Measurements from ENCODE around the gene ENOX1. TPM values are rescaled to one million over a fixed set of nuclear protein-coding genes. Genes with fewer than 3 reads are reported as not detected.

The ENOX1 gene
- polyA plus RNA-seq, 3 donors: 0.04 TPM; not detected in 2

- H4K20me1 ChIP-seq (ENCODE audit: insufficient read depth, low read length): no peaks in the 10 kb centered on the region
- no peaks in the 10 kb centered on the region for H3K79me2 ChIP-seq (ENCODE audit: insufficient read depth, low read length)
- Mint-ChIP-seq H3K4me1 (no peaks in the 10 kb centered on the region), H3K4me3 (no peak overlapping the region), H3K27me3 (ENCODE audit: low read depth in 3 of 3) (peaks cover 0 to 4% (median 2%) of the 10 kb centered on the region in 3 donors), H3K36me3 (no peaks in the 10 kb centered on the region), H3K27ac (peak overlapping the region in 1 of 7 donors; percentile 47), H3K9me3 (peaks cover 0 to 3% (median 0%) of the 10 kb centered on the region in 7 donors)
- intact Hi-C loops (cut with micrococcal nuclease): no loop called here
- no peak for TF ChIP-seq CTCF (IDR thresholded peaks at IDR 0.05)
- no CpG with 5 or more reads among the region's 4 CpGs for WGBS (ENCODE audit: insufficient coverage)
- H3K27me3 ChIP-seq (ENCODE audit: control insufficient read depth in 2 of 2, insufficient read depth in 2 of 2, low read length in 2 of 2): no peaks in the 10 kb centered on the region
- H2AFZ ChIP-seq (ENCODE audit: insufficient read depth, low read depth, low read length, poor library complexity, severe bottlenecking): no peak overlapping the region
- H3K36me3 ChIP-seq (replicated peaks in 1 of 2; ENCODE audit: control insufficient read depth in 1 of 2, insufficient read depth in 2 of 2, low read length in 2 of 2): no peaks in the 10 kb centered on the region
- H3K4me3 ChIP-seq (replicated peaks in 1 of 3; ENCODE audit: low read depth in 2 of 3, low read length in 3 of 3): no peak overlapping the region
- H3K9ac ChIP-seq (ENCODE audit: insufficient read depth, low read length, poor library complexity, severe bottlenecking): no peak overlapping the region
- no peaks in the 10 kb centered on the region for H3K4me1 ChIP-seq (ENCODE audit: control insufficient read depth in 1 of 2, insufficient read depth in 2 of 2, low read length in 2 of 2)
- no peak for DNase-seq
- no peaks in the 10 kb centered on the region for H3K9me3 ChIP-seq (replicated peaks in 1 of 2; ENCODE audit: control insufficient read depth in 1 of 2, insufficient read depth in 1 of 2, low read length in 2 of 2)
- H3K4me2 ChIP-seq (replicated peaks; ENCODE audit: extremely low read depth, low read length, poor library complexity, severe bottlenecking): no peak overlapping the region
- no peak overlapping the region for H3K27ac ChIP-seq (ENCODE audit: low read depth in 1 of 2, low read length in 2 of 2)
Measured at GRCh38 chr13:43444081-43444480, 342.7 kb downstream of the ENOX1 start.

DNA sequence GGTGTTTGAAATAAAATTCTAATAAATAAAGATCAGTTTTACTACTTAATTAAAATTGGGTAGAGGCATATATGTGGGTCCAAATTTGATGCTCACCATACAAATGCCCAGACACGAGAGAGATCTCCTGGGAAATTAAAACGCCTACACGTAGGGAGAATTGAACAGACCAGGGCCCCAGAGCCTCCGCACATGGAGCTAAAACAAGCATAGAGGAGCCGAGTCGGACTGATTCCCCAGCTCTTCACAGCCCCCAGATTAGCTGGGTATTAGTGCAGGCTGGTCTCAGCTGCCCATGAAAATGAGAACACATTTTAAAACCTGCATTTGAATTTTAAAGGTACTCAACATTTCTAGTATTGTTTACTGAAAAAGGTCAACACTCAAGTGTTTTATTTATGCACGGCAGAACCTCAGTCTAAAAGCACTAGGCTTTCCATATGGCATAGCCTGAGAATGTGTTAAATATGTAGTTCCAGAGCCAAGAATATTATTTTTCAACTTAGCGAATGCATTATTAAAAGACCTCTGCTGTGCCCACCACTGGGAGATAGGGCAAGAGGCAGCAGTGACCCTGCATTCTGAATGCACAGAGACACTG lies 344.8 kb downstream of the ENOX1 start:
- no peak for DNase-seq
- H3K79me2 ChIP-seq (ENCODE audit: insufficient read depth, low read length): no peaks in the 10 kb centered on the region
- intact Hi-C loops (cut with micrococcal nuclease): no loop called here
- no peak overlapping the region for H3K27ac Mint-ChIP-seq
- H3K4me1 Mint-ChIP-seq: no peaks in the 10 kb centered on the region
- H3K36me3 ChIP-seq (replicated peaks in 1 of 2; ENCODE audit: control insufficient read depth in 1 of 2, insufficient read depth in 2 of 2, low read length in 2 of 2): no peaks in the 10 kb centered on the region
- no peaks in the 10 kb centered on the region for H3K9me3 ChIP-seq (replicated peaks in 1 of 2; ENCODE audit: control insufficient read depth in 1 of 2, insufficient read depth in 1 of 2, low read length in 2 of 2)
- H3K9me3 Mint-ChIP-seq: peaks cover 0 to 3% (median 0%) of the 10 kb centered on the region in 7 donors
- no peak overlapping the region for H3K4me3 ChIP-seq (replicated peaks in 1 of 3; ENCODE audit: low read depth in 2 of 3, low read length in 3 of 3)
- H2AFZ ChIP-seq (ENCODE audit: insufficient read depth, low read depth, low read length, poor library complexity, severe bottlenecking): no peak overlapping the region
- H3K9ac ChIP-seq (ENCODE audit: insufficient read depth, low read length, poor library complexity, severe bottlenecking): no peak overlapping the region
- H3K27ac ChIP-seq (ENCODE audit: low read depth in 1 of 2, low read length in 2 of 2): no peak overlapping the region
- H3K36me3 Mint-ChIP-seq: no peaks in the 10 kb centered on the region
- peaks cover 2 to 4% (median 3%) of the 10 kb centered on the region in 3 donors for H3K27me3 Mint-ChIP-seq (ENCODE audit: low read depth in 3 of 3)
- H3K4me2 ChIP-seq (replicated peaks; ENCODE audit: extremely low read depth, low read length, poor library complexity, severe bottlenecking): no peak overlapping the region
- no peak overlapping the region for H3K4me3 Mint-ChIP-seq
- no peaks in the 10 kb centered on the region for H4K20me1 ChIP-seq (ENCODE audit: insufficient read depth, low read length)
- no peaks in the 10 kb centered on the region for H3K27me3 ChIP-seq (ENCODE audit: control insufficient read depth in 2 of 2, insufficient read depth in 2 of 2, low read length in 2 of 2)
- no peaks in the 10 kb centered on the region for H3K4me1 ChIP-seq (ENCODE audit: control insufficient read depth in 1 of 2, insufficient read depth in 2 of 2, low read length in 2 of 2)
- TF ChIP-seq CTCF (IDR thresholded peaks at IDR 0.05): no peak
- WGBS (ENCODE audit: insufficient coverage): 85% methylated on average over 7 of the region's 8 CpGs
